Cardiac fibroblast (primary cell): ENCODE data around the gene SIRT4.

Experiments
- DNase-seq, 2 donors: peaks; one replicate each; pipeline versions ENCODE4 v3.0.0 to v3.0.0-alpha.2; 2010; ENCODE audit warnings: low read depth in 2 of 2
- H3K4me3 ChIP-seq, 2 donors: replicated peaks in 1 of 2; 1 replicate in 1 of 2; 2 replicates in 1 of 2; pipeline ENCODE4 v1.5.1; 2011; ENCODE audit warnings: low read depth in 2 of 2, low read length in 2 of 2, mild to moderate bottlenecking in 2 of 2, moderate library complexity in 1 of 2
- CTCF ChIP-seq: IDR thresholded peaks from one replicate; pipeline ENCODE4 v1.5.1; 2011; ENCODE audit warnings: low read depth, mild to moderate bottlenecking, low read length, inconsistent platforms

The SIRT4 gene

GRCh38 chr12:120337730-120338129, 35.6 kb downstream of the SIRT4 start:
- no peak for DNase-seq
- TF ChIP-seq CTCF, result no peak
- H3K4me3 ChIP-seq, result no peak overlapping the region

GRCh38 chr12:120339256-120339655, 37.1 kb downstream of the SIRT4 start:
- TF ChIP-seq CTCF, result no peak
- no peak overlapping the region for H3K4me3 ChIP-seq
- no peak for DNase-seq

- no peak for DNase-seq
- no peak overlapping the region for H3K4me3 ChIP-seq
- no peak for TF ChIP-seq CTCF
Measured at GRCh38 chr12:120342175-120343038, 40.3 kb downstream of the SIRT4 start.

GRCh38 chr12:120343039-120343537, 41.0 kb downstream of the SIRT4 start:
- no peak for DNase-seq
- no peak overlapping the region for H3K4me3 ChIP-seq
- no peak for TF ChIP-seq CTCF

GRCh38 chr12:120343692-120344091, 41.6 kb downstream of the SIRT4 start:
- H3K4me3 ChIP-seq, result no peak overlapping the region
- DNase-seq, result no peak
- TF ChIP-seq CTCF, result no peak

- H3K4me3 ChIP-seq, result no peak overlapping the region
- DNase-seq, result no peak
- TF ChIP-seq CTCF, result no peak
Measured at GRCh38 chr12:120346031-120346430, 43.9 kb downstream of the SIRT4 start.
